Omental fat pad (tissue), 4 donors: ENCODE data around the gene AOPEP. TPM values are rescaled to one million over a fixed set of nuclear protein-coding genes. Genes with fewer than 3 reads are reported as not detected.

ENCODE experiments used
- ATAC-seq: fragments of 150-250 bp; one replicate; pipeline ENCODE4 v1.9.1; 2016; ENCODE audit warnings: mild to moderate bottlenecking, moderate library complexity; ENCODE audit not compliant: low FRiP score
- DNase-seq: peaks from one replicate; pipeline ENCODE4 v3.0.0-alpha.2; 2019; ENCODE audit warnings: low spot score
- CTCF ChIP-seq, 3 donors: fragments of 450-650 bp; IDR thresholded peaks; one replicate each; pipeline ENCODE4 v1.5.1; 2016 to 2017; ENCODE audit warnings: antibody characterized with exemption in 3 of 3, mild to moderate bottlenecking in 3 of 3, moderate library complexity in 2 of 3
- total RNA-seq, 4 donors: library from RNA; depleted of rRNA; stranded (reverse); fragments of >200 nt; gene quantifications; one replicate each; pipeline ENCODE4 v1.1.0, GENCODE V29; 2016

Gene AOPEP
- total RNA-seq, 4 donors from 2014 or later, result 45.9 to 102 (median 55.1) TPM

GRCh38 chr9:94804316-94804715, 77.8 kb downstream of the AOPEP start:
- ATAC-seq, result no peak

GRCh38 chr9:94805051-94805489, 78.6 kb downstream of the AOPEP start:
- DNase-seq (no peak), ATAC-seq (peak; percentile 25)
- TF ChIP-seq CTCF (IDR thresholded peaks at IDR 0.05), result no peak

More at GRCh38 chr9:94804316-94804715, 77.8 kb downstream of the AOPEP start:
- DNase-seq, result no peak
- TF ChIP-seq CTCF (IDR thresholded peaks at IDR 0.05), result no peak

- no peak for DNase-seq
- ATAC-seq, result peak; percentile 77
- TF ChIP-seq CTCF (IDR thresholded peaks at IDR 0.05), result no peak
These were observed 79.1 kb downstream of the AOPEP start for GRCh38 chr9:94805585-94805984.

GRCh38 chr9:94806307-94806893, 79.9 kb downstream of the AOPEP start:
- no peak for TF ChIP-seq CTCF (IDR thresholded peaks at IDR 0.05)
- ATAC-seq (no peak), DNase-seq (no peak)

- TF ChIP-seq CTCF (IDR thresholded peaks at IDR 0.05), result no peak
- DNase-seq, result no peak
- ATAC-seq, result no peak
These were observed 81.1 kb downstream of the AOPEP start for GRCh38 chr9:94807556-94807955.

- ATAC-seq (no peak), DNase-seq (no peak)
- no peak for TF ChIP-seq CTCF (IDR thresholded peaks at IDR 0.05)
These were observed 82.6 kb downstream of the AOPEP start for GRCh38 chr9:94808926-94809700.

- no peak for ATAC-seq
- DNase-seq, result no peak
- no peak for TF ChIP-seq CTCF (IDR thresholded peaks at IDR 0.05)
These were observed 83.3 kb downstream of the AOPEP start for GRCh38 chr9:94809778-94810177.
